HG03064 (cell line): ENCODE measurements around the gene NVL.
A peak's percentile ranks its signal among the peaks of the same experiment; 100 is the strongest.
"Not testable (repeated sequence)": the region's sequence is repeated elsewhere in the genome, so short reads cannot be mapped to it uniquely, and the experiment has no call there.

Experiments
- ATAC-seq: cut with Tn5 transposase; IDR thresholded peaks from one replicate; pipeline ENCODE4 v1.9.1; 2021; ENCODE audit warnings: low read depth; ENCODE audit not compliant: unreplicated experiment

The NVL gene

DNA sequence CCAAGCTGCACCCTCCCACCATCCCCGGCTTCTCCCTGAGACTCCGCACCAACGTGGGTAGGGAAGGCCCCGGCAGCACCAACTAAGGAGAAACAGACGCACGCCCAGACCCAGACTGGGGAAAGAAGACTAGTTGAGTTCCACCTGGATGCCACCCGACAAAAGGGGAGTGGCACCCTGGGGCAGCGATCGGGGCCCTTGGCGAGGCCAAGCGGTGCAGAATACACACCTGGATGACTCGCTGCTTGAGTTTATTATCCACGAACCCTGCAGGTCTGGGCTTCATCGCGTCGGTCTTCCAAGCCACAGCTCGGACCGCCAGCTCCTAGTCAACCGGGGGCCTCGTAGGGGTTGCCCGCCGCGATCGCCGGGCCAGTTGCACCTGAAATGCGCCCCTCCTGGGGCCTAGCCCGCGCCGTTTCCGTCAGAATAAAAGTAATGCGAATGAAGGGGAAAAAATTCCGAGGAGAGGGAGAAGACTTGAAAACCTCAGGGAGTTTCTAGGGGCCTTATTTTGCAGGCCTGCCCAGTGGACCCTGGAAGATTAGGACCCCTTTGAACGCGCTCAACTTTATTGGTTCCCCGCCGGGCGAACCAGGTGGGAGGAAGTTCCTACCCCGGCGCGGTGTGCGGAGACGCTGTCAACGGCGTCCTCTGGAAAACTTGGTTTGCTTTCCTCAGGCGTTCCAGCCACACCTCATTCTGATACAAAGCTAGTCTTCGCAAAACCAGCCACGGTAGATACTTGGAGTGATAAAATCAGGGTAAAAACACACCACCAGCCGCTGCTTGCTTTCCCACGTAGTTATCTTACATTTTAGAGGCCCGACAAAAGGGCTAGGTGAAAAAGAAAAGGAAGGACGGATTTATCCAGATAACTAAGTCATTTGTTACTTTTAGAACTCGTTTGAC, at the start of gene NVL:
NVL (minus strand) TSS at position 331 of the 912 bp plus-strand sequence; CDS start at position 286, 45 bp downstream.
- ATAC-seq = peak; percentile 73

DNA sequence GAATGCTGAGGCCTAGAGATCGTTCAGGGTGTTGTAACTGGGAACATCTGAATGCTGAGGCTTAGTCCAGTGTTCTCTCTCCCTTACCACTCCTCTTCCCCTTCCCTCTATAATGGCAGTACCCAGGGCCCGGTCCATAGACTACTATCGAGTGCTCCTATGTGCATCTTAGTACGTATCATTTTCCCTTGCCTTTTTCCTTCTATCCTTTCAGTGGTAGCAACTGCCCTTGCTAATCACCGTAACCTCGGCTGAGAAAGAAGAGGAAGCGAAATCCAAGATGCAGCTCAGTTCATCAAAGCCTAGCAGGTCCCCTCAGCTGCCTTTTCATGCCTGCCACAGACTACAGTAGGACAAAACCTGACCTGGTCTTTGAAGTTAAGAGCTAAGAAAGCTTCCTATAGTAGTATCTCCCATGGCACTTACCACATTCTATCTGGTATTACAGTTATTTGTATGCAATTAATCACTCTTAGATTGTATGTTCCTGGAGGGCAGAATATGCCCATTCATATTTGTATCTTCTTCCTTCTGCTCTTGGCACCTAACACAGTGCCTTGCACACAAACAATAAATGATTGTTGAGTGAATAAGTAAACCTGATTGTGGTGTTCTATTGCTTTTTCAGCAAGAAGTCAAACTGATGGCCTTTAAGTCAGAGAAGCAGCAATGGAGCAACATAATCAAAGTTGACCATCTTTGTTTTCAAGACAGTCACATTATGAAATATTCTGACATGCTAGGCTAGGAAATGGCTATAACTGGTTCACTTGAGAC, 49.1 kb upstream of the NVL start:
- peak; percentile 55 for ATAC-seq

DNA sequence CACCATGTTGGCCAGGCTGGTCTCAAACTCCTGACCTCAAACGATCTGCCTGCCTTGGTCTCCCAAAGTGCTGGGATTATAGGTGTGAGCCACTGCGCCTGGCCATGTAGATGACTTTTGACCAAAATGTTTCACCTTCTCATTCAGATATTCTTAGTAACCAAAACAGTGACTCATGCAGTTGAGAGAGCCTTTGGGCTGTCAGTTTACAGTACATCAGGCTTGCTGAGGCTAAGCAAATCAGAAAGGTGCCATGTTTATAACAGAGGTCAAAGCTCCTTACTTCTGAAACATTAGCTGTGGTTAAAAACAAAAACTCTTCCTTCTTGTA, 47.7 kb upstream of the NVL start:
- peak; percentile 41 for ATAC-seq

DNA sequence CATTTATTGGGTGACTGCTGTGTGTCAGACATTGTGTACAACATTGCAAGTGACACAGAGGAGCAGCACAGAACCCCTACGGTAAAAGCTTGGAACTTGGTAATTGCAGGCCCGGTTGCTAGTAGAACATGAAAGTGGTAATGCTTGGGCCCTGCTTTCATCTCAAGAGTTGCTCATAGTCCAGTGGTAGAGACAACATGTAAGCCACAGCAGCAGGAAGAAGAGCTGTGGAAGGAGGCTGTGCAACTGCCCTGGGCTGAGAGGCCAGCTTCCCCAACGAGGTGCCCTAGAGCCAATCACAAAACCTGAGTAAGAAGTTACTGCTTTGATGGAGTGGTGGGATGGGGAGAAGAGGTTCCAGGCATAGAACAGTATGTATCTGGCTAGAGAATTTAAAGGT, 45.1 kb upstream of the NVL start:
- no peak for ATAC-seq

DNA sequence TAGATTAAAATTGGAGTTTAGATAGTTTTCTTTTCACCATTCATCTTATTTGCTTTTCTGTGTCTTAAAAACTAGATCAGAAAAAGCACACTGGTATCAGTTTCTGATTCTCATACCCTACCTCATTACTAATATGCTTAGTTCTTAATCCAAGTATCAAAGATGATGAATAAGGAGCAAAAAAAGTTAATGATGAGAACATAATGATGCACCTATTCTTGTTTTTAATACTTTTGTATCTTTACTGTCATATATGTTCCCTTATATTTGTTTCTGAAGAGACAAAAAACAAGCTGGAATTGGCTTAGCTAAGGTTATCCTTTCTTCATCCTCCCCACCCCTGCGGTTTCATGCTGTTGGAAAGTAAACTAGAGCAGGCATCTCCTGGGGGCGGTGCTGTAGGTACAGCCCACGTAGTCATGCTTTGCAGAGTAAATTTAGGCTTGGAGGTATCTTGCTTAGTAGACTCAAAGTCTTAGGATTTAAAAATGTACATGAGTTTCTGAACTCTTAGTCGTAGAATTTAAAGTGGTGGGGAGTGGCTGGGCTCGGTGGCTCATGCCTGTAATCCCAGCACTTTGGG, 43.1 kb upstream of the NVL start:
- no peak for ATAC-seq

DNA sequence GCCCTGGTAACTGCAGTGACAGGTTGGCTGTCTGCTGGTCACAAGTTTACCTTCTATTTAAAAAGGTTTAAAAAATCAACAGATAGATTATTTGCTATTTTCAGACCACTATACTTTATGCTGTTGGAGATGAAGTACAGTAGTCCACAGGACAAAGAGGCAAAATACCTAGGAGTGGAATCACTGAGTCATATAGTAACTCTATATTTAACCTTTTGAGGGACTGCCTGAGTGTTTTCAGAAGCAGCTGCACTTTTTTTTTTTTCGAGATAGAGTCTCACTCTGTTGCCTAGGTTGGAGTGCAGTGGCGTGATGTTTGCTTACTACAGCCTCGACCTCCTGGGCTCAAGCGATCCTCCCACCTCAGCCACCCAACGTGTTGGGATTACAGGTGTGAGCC, 38.4 kb upstream of the NVL start:
- ATAC-seq = peak; percentile 87

DNA sequence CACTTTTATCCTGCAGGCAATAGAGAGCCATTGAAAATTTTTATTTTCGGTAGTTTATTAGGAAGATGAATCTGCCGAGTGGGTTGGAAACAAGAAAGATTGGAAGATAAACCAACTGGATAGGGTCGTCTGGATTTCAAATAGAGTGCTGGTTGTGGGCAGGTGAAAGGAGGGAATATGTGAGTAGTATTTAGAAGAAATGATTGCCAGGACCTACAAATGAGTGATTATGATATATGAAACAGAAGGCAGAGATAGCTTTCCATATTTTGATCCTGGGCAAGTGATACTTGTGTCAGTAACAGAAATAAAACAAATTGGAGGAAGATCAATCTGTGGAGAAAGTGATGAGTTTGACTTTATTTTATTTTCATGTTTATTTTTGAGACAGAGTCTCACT, 29.2 kb upstream of the NVL start:
- no peak for ATAC-seq

DNA sequence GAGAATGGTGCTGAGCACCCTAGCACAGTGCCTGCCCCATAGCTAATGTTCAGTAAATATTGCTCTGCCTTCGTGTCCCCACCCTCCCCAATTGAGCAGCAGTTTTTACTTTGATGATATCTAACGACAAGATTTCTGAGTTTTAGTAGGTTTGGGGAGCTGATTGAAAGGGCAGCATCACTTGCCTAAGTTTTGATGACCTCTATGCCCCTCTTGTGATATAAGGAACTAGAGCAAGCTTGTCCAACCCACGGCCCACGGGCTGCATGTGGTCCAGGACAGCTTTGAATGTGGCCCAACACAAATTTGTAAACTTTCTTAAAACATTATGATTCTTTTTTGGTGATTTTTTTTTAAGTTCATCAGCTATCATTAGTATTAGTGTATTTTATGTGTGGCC, 28.3 kb upstream of the NVL start:
- ATAC-seq = no peak

DNA sequence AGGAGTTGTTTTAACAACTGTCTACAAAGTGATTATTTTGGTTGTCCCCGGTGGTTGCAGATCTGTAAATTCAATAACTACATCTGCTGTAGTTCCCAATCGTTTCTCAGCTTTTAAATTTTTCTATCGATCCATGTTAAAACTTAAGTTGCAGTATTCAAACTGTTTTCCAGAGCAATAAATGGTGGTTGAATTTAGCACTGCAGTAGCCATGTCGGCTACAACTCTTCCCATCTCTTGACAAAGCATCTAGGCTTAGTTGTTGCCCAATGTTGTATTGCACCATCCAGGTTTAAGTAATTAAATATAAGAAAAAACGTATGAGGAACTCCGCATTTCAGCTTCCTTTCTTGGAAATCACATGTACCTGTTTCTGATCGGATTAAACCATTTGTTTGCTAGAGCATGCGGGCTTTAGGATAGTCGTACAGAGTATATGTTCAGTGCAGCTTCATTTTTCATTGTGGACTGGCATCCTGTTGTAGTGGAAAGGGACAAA, 27.7 kb upstream of the NVL start:
- no peak for ATAC-seq

DNA sequence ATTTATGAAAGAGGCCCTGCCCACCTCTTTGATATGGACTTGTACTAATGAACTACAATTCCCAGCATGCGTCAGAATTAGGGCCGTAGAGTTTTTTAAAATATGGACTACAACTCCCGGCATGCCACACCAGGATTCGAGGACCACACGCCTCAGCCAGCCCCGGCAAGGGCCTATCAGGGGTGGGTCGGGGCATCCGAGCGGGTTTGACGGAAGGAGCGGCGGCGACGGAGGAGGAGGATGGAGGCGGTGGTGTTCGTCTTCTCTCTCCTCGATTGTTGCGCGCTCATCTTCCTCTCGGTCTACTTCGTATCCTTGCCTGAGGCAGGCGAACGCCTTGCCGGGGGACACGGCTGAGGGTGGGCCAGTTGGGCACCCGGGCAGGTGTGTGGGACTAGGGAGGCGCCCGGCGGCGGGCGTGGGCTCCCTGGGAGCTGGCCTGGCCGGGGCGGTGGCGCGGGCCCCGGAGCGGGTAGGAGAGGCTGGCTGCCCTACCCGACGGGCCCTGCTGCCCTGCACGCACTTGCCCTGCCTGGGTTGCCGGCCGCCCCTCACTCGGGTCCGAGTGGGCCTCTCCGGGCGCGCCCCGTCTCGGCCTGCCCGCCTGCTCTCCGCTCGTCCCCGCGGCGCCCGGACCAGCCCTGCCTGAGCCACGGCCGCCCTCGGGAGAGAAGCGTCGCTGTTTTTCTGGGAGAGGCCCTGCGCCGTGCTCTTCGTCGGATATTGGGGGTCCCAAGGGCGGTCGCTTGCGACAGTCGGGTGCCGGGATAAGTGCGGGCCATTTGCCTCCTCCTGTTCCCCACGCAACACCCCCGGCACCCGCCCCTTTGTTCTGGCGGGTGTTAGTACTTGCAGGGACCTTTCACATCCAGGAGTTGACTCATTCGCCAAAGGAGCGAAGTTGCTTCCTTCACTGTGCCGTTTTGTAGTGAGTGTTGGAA, 27.0 kb upstream of the NVL start, which contains the start of gene CNIH4:
CNIH4 (plus strand) TSS at position 195 of the 941 bp plus-strand sequence; CDS start at position 241, 46 bp downstream.
- peak; percentile 99 for ATAC-seq

DNA sequence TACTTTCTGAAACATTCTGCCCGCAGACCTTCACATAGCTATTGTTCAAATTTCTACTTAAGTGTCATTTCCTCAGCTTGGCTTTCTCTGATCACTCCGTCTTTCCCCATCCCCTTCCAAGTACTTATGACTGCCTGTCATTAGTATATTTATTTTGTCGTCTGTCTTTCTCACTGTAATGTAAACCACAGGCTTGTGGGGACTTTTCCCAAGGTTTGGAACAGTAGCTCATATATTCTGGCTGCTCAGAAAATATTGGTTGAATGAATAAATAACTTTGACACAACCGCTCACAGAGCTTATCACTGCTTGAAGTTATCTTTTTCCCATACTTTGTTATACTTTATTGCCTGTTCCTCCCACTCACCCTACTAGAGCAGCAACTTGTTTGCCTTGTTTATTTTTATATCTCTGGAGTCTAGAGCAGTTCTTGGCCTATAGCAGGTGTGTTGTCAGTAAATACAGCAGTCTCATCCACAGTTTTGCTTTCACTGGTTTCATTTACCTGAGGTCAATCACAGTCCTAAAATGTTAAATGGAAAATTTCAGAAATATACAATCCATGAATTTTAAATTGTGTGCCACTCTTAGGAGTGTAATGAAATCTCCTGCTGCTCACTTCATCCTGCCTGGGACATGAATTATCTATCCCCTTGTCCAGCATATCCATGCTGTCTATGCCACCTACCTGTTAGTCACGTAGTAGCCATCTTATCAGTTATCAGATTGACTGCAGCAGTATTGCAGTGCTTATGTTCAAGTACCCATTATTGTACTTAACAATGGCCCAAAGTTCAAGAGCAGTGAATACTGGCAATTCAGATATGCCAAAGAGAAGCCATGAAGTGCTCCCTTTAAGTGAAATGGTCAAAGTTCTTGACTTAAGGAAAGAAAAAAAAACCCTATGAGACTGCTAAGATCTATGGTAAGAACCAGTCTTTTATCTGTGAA, 24.3 kb upstream of the NVL start:
- no peak for ATAC-seq

DNA sequence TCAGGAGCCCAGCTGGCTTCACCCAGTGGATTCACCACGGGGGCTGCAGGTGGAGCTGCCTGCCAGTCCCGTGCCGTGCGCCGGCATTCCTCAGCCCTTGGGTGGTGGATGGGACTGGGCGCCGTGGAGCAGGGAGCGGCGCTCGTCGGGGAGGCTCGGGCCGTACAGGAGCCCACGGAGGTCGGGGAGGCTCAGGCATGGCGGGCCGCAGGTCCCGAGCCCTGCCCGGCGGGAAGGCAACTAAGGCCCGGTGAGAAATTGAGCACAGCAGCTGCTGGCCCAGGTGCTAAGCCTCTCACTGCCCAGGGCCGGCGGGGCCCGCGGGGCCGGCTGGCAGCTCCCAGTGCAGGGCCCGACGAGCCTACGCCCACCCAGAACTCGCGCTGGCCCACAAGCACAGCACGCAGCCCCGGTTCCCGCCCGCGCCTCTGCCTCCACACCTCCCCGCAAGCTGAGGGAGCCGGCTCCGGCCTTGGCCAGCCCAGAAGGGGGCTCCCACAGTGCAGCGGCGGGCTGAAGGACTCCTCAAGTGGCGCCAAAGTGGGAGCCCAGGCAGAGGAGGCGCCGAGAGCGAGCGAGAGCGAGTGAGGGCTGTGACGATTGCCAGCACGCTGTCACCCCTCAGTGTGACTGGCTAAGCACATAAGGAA, 22.6 kb upstream of the NVL start:
- not testable (repeated sequence) for ATAC-seq

DNA sequence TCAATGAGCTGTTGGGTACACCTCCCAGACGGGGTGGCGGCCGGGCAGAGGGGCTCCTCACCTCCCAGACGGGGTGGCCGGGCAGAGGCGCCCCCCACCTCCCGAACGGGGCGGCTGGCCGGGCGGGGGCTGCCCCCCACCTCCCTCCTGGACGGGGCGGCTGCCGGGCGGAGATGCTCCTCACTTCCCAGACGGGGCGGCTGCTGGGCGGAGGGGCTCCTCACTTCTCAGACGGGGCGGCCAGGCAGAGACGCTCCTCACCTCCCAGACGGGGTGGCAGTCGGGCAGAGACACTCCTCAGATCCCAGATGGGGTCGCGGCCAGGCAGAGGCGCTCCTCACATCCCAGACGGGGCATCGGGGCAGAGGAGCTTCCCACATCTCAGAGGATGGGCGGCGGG, 19.7 kb upstream of the NVL start:
- ATAC-seq = not testable (repeated sequence)

DNA sequence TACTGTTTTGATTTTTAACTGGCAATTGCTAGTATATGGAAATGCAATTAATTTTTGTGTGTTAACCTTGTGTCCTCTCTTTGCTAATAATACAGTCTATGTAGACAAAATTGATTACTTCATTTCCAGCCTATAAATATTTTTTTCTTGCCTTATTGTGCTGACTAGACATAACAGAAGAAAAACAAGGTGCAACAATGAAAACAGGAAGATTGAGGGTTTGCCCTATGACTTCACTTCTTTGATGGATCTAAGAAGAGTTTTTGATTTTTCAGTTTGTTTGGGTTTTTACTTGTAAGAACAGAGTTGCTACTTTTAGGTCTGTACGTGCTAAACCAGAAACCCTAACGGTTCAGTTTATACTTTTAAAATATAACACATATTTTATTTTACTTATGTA, 18.2 kb upstream of the NVL start:
- no peak for ATAC-seq

DNA sequence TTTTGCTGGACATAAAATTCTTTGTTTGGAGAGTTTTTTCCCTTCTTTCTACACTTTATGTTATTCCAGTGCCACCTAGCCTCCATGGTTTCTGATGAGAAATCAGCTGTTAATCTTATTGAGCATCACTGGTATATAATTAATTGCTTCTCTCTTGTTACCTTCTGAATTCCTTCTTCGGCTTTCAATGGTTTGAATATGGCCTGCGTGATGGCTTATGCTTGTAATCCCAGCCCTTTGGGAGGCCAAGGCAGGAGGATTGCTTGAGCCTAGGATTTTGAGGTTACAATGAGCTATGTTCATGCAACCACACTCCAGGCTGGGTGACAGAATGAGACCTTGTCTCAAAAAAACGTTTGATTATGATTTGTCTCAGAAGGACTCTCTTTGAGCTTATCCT, 13.7 kb upstream of the NVL start:
- ATAC-seq = no peak

DNA sequence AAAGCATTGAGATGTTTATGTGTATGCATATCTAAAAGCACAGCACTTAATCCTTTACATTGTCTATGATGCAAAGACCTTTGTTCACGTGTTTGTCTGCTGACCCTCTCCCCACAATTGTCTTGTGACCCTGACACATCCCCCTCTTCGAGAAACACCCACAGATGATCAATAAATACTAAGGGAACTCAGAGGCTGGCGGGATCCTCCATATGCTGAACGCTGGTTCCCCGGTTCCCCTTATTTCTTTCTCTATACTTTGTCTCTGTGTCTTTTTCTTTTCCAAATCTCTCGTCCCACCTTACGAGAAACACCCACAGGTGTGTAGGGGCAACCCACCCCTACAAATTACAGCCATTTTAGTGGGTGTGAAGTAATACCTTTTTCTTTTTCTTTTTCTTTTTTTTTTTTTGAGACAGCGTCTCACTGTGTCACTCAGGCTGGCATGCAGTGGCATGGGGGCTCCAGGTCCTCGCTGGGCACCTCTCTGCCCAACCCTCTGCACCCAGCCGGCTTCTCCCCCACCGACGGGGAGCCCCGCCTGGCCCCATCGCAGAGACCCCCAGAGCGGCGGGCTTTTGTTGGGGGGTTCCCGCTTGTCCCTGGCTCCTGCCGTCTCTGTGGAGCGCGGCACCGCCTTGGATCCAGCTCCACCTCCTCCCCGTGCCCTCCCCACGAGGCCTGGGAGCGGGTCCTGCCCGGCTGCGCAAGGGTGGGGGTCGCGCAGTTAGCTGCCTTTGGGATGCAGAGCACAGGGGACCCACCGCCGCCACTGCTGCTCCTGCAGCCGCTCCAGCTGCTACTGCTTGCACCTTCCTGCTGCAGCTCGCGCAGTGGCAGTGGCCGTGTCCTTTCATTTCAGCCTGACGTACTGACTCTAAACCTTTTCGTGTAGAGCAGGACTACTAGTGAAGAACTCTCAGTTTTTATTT, 10.7 kb upstream of the NVL start:
- ATAC-seq = peak; percentile 75

DNA sequence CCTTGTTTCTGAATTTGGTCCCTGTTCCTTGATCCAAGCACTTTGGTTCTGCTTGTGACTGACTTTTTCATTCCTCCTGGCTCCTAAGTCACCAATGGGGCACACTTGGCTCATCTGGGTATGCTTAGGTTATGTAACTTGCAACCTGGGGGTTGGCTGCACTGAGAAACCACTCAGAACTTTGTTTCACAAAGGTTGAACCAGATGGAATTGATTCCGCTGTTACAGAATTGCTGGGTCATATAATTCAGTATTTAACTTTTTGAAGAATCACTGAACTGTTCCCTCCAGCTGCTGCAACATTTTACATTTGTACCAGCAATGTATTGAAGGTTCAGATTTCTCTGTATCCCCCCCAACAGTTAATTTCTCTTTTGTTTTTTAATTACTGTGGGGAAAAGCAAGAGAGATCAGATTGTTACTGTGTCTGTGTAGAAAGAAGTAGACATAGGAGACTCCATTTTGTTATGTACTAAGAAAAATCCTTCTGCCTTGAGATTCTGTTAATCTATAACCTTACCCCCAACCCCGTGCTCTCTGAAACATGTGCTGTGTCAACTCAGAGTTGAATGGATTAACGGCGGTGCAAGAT, 9.6 kb upstream of the NVL start:
- no peak for ATAC-seq
